Activated B cell treated with CpG ODN at 0.5 μM for 24 hours (primary cell): ENCODE data around the gene CBX7. TPM values are rescaled to one million over a fixed set of nuclear protein-coding genes. Genes with fewer than 3 reads are reported as not detected.

Source experiments
- ATAC-seq: fragments of 200-7000 bp; cut with Tn5 transposase; one replicate; pipeline ENCODE4 v1.10.0; 2021; ENCODE audit warnings: low read depth, mild to moderate bottlenecking, moderate library complexity
- CTCF ChIA-PET: fragments of 350-600 bp; sonication (Branson Sonifier 250); formaldehyde crosslinking; loops from one replicate; lab custom pipeline; 2021; ENCODE audit warnings: antibody characterized with exemption; lab: Charles Lee
- POLR2A ChIA-PET: fragments of 350-600 bp; sonication (Branson Sonifier 250); formaldehyde crosslinking; loops from one replicate; lab custom pipeline; 2021; ENCODE audit warnings: antibody characterized with exemption; lab: Charles Lee
- DNase-seq: peaks from one replicate; pipeline ENCODE4 v3.0.0; 2022
- H3K27ac Mint-ChIP-seq: one replicate; pipeline ENCODE4 v1.8.0; 2020; ENCODE audit warnings: mixed read lengths
- H3K27me3 Mint-ChIP-seq: one replicate; pipeline ENCODE4 v1.8.0; 2021; ENCODE audit warnings: mixed read lengths
- H3K36me3 Mint-ChIP-seq: one replicate; pipeline ENCODE4 v1.8.0; 2021; ENCODE audit warnings: low read depth, mixed read lengths
- H3K4me1 Mint-ChIP-seq: one replicate; pipeline ENCODE4 v1.8.0; 2021; ENCODE audit warnings: mixed read lengths
- H3K4me3 Mint-ChIP-seq: one replicate; pipeline ENCODE4 v1.8.0; 2020; ENCODE audit warnings: mild to moderate bottlenecking, mixed read lengths
- H3K9me3 Mint-ChIP-seq: one replicate; pipeline ENCODE4 v1.8.0; 2020; ENCODE audit warnings: mixed read lengths
- intact Hi-C: fragments of 100-400 bp; cut with micrococcal nuclease; formaldehyde crosslinking; loops from one replicate; pipeline ENCODE4 v1.15.1; 2024
- total RNA-seq: library from RNA; stranded (reverse); gene quantifications from 2 replicates; pipeline ENCODE4 v1.2.3, GENCODE V29; 2022
- TF ChIP-seq, protein P1 (sequence below): fragments of 200-600 bp; IDR thresholded peaks from one replicate; pipeline ENCODE4 v1.8.0; 2022; ENCODE audit warnings: antibody characterized with exemption, mild to moderate bottlenecking

CBX7 gene
- total RNA-seq, result 42.6 and 45.4 TPM in 2 replicates

DNA sequence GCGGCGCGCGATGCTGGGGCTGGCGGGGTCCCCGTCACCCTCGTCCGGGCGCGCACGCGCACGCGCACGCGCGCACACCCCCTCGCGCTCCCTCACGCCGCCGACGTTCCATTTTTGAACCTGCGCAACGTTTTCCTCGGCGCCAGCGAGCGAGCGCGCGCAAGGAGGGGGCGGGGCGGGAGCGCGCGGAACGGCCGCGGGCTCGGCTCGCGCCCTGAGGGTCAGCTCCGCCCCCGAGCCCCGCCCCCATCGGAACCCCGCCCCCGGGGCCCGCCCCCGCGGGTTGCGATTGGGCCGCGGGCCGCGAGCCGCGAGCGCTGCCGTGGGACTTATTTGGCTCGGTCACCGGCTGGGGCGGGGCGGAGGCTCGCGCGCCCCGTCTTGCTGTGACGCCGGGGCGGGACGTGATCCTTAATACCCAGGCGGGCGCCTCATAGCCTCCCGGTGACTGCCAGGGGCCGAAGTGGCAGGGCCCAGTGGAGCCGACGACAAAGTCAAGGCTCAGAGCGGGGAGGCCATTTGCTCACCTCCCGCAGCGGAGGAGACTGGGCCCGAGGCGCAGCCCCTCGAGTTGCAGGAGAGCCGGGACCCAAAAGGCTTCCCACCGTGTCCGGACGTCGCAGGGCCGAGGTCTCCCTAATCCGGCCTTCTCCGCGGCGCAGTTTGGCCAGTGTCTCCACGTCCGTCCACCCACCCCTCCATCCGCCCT lies at the start of gene CBX7:
CBX7 (minus strand) TSS at position 170 of the 709 bp plus-strand sequence. CDS start 236 bp downstream, outside the sequence.
- ChIA-PET CTCF (interaction anchor here (0.5 to 1.1 kb wide), 3 partner anchors 158 to 168 kb away, joined by 3 to 5 read pairs (median 3); partner anchors contain the start of gene RPL3), POLR2A (interaction anchor here (0.5 to 5.6 kb wide), 15 partner anchors 12 to 1193 kb away, joined by 3 to 88 read pairs (median 4); partner anchors contain the start of genes APOBEC3B, ATF4, CBX6 and GTPBP1)
- peak; percentile 94 for DNase-seq
- TF ChIP-seq, protein P1, sequence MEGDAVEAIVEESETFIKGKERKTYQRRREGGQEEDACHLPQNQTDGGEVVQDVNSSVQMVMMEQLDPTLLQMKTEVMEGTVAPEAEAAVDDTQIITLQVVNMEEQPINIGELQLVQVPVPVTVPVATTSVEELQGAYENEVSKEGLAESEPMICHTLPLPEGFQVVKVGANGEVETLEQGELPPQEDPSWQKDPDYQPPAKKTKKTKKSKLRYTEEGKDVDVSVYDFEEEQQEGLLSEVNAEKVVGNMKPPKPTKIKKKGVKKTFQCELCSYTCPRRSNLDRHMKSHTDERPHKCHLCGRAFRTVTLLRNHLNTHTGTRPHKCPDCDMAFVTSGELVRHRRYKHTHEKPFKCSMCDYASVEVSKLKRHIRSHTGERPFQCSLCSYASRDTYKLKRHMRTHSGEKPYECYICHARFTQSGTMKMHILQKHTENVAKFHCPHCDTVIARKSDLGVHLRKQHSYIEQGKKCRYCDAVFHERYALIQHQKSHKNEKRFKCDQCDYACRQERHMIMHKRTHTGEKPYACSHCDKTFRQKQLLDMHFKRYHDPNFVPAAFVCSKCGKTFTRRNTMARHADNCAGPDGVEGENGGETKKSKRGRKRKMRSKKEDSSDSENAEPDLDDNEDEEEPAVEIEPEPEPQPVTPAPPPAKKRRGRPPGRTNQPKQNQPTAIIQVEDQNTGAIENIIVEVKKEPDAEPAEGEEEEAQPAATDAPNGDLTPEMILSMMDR, result no peak
- intact Hi-C loops, result loop anchor here (1.0 to 10.0 kb wide), 9 partner anchors 18 to 892 kb away; partner anchors contain the start of genes APOBEC3C, ATF4, CBX6 and DNAL4
- peaks cover 17% of the 10 kb centered on the region for H3K36me3 Mint-ChIP-seq
- H3K27me3 Mint-ChIP-seq, result peaks cover 16% of the 10 kb centered on the region
- ATAC-seq, result peak; percentile 84
- peak within 1 kb of the TSS; percentile 76 for H3K27ac Mint-ChIP-seq
- peaks cover 46% of the 10 kb centered on the region for H3K4me1 Mint-ChIP-seq
- H3K9me3 Mint-ChIP-seq, result no peaks in the 10 kb centered on the region
- H3K4me3 Mint-ChIP-seq, result peak within 1 kb of the TSS; percentile 84

DNA sequence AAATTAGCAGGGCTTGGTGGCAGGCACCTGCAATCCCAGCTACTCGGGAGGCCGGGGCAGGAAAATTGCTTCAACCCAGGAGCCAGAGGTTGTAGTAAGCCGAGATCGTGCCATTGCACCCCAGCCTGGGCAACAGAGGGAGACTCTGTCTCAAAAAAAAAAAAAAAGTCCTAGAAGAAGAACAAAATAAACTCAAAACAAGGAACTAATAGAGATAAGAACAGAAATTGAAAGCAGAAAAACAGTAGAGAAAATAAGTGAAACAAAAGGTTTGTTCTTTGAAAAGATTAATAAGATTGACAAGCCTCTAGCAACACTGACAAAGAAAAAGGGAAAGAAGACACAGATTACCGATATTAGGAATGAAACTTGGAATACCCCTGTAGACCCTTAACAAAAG lies 45.1 kb upstream of the CBX7 start:
- no peak for ATAC-seq
- peaks cover 10% of the 10 kb centered on the region for H3K4me1 Mint-ChIP-seq
- H3K36me3 Mint-ChIP-seq, result no peaks in the 10 kb centered on the region
- ChIA-PET CTCF (no interaction called here), POLR2A (no interaction called here)
- peaks cover 9% of the 10 kb centered on the region for H3K9me3 Mint-ChIP-seq
- DNase-seq, result no peak
- intact Hi-C loops, result no loop called here
- H3K4me3 Mint-ChIP-seq, result no peak overlapping the region
- peaks cover 11% of the 10 kb centered on the region for H3K27me3 Mint-ChIP-seq
- H3K27ac Mint-ChIP-seq, result peak overlapping the region; percentile 30
- TF ChIP-seq, protein P1, result no peak

DNA sequence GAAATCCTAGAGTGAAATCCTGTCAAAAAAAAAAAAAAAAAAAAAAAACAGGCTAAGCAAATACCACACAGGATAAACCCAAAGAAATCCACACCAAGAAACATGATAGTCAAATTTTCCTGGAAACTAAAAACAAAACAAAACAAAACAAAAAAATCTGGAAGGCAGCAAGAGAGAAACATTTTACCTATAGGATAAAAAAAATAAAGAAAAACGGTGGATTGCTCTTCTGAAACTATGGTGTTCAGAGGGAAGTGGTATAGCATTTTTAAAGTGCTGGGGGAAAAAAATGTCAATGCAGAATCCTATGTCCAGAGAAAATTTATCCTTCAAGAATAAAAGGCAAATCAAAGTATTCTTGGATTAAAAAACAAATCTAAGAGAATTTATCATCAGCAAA lies 41.6 kb upstream of the CBX7 start:
- no peak for DNase-seq
- ChIA-PET CTCF (no interaction called here), POLR2A (interaction anchor here (0.7 kb wide), 1 partner anchor 126 kb away, joined by 4 read pairs; no protein-coding TSS in a partner anchor)
- intact Hi-C loops, result no loop called here
- no peak overlapping the region for H3K4me3 Mint-ChIP-seq
- peaks cover 13% of the 10 kb centered on the region for H3K27me3 Mint-ChIP-seq
- ATAC-seq, result no peak
- peaks cover 9% of the 10 kb centered on the region for H3K9me3 Mint-ChIP-seq
- H3K4me1 Mint-ChIP-seq, result peaks cover 10% of the 10 kb centered on the region
- no peak overlapping the region for H3K27ac Mint-ChIP-seq
- no peaks in the 10 kb centered on the region for H3K36me3 Mint-ChIP-seq
- TF ChIP-seq, protein P1, result no peak

DNA sequence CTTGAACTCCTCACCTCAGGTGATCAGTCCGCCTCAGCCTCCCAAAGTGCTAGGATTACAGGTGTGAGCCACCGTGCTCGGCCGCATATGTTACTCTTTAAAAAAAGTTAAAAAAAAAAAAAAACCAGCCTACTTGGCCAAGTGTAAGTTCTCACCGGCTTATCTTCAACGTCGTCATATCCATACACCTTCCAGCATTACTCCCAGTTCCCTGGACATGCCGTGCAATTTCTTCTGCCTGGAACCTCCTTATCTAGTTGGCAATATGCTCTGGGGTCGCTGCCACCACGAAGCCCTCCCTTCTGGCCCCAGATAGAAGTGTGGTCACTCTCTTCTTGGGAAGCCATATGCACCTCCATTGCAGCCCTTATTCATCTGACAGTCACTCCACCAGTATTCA lies 36.3 kb upstream of the CBX7 start:
- DNase-seq, result no peak
- intact Hi-C loops, result no loop called here
- peaks cover 7% of the 10 kb centered on the region for H3K27me3 Mint-ChIP-seq
- H3K27ac Mint-ChIP-seq, result no peak overlapping the region
- no peaks in the 10 kb centered on the region for H3K9me3 Mint-ChIP-seq
- TF ChIP-seq, protein P1, result no peak
- POLR2A ChIA-PET, result no interaction called here
- no peak for ATAC-seq
- no peaks in the 10 kb centered on the region for H3K36me3 Mint-ChIP-seq
- CTCF ChIA-PET, result no interaction called here
- no peak overlapping the region for H3K4me3 Mint-ChIP-seq
- H3K4me1 Mint-ChIP-seq, result no peaks in the 10 kb centered on the region

DNA sequence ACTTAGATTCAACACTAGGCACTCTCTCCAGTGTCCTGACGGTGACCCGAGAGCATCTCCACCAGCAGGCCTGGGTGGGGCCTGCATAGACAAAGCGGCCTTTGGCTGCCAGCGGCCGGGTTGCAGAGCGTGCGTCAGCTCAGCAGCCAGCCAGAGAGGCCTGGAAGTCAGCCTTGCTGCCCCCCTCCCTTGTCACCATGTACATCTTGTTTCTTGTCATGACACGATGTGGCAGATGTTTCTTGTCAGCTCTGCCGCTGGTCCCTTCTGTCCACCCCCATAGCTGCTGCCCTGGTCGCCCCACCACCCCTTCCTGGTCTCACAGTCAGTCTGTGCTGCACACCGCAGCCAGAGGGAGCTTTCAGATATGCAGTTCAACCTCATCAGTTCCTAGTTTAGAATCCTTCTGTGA lies 33.1 kb upstream of the CBX7 start:
- no peak overlapping the region for H3K27ac Mint-ChIP-seq
- DNase-seq (no peak), ATAC-seq (no peak)
- intact Hi-C loops, result no loop called here
- ChIA-PET CTCF (no interaction called here), POLR2A (no interaction called here)
- no peaks in the 10 kb centered on the region for H3K4me1 Mint-ChIP-seq
- H3K9me3 Mint-ChIP-seq, result no peaks in the 10 kb centered on the region
- H3K27me3 Mint-ChIP-seq, result peaks cover 2% of the 10 kb centered on the region
- H3K4me3 Mint-ChIP-seq, result no peak overlapping the region
- TF ChIP-seq, protein P1, result no peak
- H3K36me3 Mint-ChIP-seq, result no peaks in the 10 kb centered on the region
